GM21447 (cell line): Measurements from ENCODE around the gene TRIM25.

ENCODE experiments used
- ATAC-seq: cut with Tn5 transposase; IDR thresholded peaks from one replicate; pipeline ENCODE4 v1.9.1; 2021; ENCODE audit not compliant: unreplicated experiment

The TRIM25 gene

DNA sequence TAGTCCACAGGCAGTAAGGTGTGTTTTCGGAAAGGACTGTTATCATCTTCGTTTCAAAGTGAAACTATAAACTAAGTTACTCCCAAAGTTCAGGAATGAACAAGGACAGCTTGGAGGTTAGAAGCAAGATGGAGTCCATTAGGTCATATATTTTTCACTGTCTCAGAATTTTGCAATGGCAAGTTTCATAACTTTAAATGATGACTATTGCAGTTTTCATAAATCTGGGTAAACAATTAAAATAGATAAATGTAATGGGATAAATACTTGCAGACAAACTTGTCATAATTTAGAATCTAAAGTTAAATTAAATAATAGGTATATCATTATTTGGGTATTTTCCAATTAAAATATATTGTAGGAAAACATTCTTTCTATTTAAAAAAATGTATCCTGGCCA is 14.7 kb upstream of the TRIM25 start:
- ATAC-seq, result no peak

DNA sequence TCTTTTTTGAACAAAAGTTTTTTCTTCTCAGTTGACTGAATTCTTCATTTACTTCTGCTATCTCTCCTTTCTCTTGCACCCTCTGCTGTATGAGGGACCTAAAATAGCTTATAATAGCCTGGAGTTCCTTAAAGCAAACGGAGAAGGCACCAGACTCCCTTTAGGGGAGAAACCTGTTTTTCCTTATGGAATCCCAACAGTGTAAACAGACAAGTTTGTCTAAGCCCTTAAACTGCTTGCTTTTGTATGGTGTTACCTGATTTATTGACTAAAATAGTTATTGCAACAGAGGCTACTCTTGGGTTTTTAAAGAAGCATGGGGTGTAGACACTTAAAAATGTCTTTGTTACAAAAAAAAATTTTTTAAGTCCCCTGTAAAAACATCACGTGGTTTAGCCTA is 12.9 kb upstream of the TRIM25 start:
- no peak for ATAC-seq

DNA sequence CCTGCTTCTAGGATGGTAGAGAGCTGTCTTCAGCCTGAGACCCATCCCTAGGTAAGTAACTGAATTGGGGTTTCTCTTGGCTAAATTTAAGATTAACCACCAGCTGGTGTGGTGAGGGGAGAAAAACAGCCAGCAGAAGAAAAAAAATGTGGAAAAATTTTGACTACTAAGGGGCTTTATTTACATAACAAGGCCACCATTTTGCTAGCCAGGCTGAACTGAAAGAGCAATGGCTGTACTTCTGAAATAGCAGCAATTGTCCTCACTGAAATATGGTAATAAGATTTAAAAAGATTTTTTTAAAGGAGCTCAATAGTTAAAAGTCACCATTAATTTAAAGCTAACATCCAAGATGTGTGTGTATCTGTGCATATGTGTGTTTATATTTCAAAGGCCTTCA is 12.4 kb upstream of the TRIM25 start:
- ATAC-seq, result no peak

DNA sequence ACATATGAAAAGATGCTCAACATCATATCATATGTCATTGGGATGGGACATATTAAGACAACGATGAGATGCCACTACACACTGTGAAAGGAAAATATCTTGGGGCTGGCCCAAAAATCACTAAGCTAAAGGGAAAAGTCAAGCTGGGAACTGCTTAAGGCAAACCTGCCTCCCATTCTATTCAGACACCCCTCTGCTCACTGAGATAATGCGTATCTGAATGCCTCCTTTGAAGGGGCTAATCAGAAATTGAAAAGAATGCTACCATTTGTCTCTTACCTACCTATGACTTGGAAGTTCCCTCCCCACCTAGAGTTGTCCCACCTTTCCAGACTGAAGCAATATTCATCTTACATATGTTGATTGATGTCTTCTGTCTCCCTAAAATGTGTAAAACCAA is 11.2 kb upstream of the TRIM25 start:
- no peak for ATAC-seq

DNA sequence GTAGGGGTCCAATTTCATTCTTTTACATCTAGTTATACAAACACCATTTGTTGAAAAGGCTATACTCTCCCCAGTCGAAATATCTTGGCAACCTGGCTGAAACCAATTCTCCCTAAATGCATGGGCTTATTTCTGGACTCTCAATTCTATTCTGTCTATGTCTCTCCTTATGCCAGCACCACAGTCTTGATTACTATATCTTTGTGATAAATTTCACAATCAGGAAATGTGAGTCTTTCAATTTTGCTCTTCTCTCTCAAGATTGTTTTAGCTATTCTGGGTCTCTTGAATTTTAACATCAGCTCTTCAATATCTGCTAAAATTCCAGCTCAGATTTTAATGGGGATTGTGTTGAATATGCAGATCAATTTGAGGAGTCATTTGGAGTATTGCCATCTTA is 5.9 kb upstream of the TRIM25 start:
- no peak for ATAC-seq

DNA sequence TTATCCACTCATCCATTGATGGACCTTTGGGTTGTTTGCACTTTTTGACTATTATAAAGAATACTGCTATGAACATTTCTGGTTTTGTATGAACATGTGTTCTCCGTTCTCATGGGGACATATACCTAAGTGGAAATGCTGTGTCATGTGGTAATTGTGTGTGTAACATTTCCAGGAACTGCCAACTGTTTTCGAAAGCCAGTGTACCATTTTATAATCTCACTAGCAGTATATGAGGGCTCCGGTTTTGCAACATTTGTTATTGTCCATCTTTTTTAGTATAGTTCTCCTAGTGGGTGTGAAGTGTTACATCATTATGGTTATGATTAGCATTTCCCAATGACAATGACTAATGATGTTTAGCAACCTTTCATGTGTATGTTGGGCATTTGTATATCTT is 5.1 kb upstream of the TRIM25 start:
- no peak for ATAC-seq

DNA sequence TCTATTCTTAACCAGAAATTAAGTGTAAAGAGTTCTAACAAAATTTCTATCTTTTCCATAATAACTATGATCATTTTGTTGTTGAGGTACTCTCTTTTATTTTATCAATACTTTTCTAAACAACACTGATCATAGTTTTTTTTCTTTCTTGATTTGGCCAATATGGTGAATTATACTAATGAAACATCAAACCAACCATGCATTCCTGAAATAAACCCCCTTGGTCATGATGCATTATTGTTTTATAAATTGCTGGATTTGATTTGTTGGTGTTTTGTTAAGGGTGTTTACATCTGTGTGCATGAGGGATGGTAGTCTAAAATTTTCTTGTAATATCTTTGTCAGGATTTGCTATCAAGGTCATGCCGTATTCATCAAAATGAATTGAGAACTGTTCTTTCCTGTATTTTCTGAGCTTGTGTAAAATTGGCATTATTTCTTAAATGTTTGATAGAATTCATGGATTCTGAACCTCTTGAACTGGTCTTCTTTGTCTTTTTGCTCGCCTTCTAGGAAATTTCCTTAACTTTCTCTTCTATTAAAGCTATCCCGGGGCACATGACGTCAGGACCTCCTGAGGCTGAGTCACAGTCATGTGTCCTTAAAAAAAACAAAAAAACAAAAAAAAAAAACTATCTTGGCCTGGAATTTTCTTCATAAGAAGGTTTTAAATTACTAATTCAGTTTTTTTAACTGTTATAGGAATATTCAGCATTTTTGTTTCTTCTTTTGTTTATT is 3.9 kb upstream of the TRIM25 start:
- ATAC-seq, result no peak

DNA sequence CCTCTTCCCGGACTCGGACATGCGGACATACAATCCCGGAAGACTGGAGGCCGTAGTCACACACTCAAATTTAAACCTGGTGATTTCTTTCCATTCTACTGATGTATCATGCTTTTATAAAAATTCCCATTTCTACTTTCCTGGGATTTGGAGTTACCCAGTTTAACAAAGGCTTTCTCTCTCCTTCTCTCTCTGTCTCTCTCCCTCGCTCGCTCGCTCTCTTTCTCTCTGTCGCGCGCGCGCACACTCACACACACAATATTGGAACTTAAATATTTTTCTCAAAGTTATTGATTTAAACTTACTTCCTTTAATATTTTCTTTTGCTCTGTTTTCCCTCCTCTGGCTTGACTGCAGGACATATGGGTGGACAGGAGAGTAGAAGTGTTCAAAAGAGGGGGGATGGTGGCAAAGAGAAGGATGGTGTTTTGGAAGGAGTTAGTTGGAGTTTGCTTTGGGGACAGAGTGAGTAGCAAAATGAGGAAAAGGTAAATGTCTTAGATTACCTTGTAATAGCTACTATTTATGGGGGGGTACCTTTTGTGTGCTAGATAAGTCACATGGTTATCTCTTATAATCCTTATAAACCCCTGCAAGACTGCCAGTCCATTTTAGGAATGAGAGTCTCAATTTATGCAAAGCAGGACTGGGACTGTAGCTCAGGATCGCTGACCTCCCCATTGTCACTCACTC is 878 bp upstream of the TRIM25 start:
- no peak for ATAC-seq

DNA sequence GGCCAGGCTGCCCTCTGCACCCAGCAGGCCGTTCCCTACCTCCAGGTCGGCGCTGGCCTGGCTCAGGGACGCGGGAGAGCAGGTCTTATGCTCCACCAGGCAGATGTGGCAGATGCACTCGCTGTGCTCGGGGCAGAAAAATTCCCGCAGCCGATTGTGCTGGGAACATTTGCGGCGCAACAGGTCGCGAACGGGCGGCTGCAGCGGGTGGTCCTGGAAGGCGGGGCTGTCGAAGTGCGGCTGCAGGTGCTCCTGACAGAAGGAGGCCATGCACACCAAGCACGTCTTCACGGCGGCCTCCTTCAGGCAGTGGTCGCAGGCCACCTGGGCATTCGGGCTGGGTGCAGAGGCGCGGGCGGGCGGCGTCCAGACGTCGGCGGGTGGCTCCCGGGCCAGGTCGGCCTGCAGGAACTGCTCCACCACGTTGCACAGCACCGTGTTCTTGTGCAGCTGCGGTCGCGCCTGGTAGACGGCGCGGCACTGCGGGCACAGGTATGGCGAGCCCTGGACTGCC is 439 bp downstream of the TRIM25 start:
- peak; percentile 30 for ATAC-seq

DNA sequence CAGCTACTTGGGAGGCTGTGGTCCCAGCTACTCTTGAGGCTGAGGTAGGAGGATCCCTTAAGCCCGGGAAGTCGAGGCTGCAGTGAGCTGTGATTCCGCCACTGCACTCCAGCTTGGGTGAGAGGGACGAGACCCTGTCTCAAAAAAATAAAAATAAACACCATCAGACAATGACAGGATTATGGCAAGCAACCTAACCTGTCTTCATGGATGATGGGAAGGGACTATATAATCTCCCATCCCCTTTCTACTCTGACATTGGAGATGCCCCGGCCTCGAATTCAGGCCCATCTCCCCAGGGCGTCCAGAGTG is 893 bp downstream of the TRIM25 start:
- no peak for ATAC-seq

DNA sequence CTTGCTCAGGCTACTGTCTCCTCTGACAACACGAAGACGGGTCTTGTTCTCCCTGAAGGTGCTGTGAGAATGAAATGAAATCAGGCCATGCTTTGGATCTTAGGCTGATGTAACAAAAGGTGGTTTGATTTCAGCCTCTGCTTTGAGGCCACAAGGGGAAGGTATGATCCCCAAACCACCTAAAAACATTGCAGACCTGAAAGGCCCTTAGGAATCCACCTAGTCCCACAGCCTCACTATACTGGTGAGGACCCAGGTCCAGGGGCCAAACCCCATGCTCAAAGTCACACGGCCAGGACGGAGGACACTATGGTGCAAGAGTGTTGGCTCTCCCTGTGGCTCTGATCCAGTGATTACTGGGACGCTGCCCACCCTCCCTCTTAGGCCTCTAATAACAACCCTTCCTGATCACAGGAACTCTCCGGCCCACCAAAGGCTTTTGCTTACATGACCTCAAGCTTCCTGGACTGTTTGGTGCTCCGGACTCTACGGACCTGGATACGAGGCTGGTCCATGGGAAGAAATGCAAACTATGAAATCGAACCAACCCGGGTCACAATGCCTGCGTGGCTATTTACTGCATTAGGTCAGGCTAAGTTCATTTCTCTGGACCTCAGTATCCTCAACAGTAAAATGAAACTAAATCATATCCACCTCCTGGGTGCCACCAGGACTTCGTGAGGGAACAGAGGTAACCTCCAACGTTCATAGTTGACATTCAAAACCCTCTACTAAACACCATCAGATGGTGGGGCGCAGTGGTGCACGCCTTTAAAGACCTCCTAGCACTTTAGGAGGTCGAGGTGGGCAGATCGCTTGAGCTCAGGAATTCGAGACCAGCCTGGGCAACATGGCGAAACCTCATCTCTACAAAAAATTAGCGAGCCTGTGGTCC is 1.5 kb downstream of the TRIM25 start:
- ATAC-seq, result no peak

DNA sequence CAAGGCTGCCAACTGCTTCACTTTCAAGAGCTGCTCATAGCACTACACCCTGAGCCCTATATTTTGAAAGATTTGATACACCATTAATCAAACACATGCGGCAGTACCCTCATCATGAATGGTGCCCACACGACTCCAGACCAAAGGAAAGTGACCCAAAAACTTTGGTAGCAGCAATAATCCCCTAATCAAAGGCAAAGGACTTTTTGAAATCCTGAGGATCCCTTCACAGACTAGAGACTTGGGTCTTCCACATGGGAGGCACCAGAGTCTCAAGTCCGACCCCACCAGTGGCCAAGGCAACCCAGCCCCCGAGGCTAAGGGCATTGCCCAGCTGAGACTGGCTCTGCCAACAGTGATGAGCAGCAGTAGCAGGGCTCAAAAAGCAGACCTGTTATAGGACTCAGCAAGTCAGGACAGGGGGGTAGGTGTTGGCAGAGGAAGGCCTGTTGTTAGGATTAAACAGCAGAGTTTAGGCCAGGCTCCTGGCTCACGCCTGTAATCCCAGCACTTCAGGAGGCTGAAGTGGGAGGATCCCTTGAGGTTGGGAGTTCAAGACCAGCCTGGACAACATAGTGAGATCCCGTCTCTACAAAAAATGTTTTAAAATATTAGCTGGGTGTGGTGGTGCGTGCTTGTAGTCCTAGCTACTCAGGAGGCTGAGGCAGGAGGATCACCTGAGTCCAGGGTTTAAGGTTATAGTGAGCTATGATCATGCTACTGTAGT is 3.2 kb downstream of the TRIM25 start:
- no peak for ATAC-seq

DNA sequence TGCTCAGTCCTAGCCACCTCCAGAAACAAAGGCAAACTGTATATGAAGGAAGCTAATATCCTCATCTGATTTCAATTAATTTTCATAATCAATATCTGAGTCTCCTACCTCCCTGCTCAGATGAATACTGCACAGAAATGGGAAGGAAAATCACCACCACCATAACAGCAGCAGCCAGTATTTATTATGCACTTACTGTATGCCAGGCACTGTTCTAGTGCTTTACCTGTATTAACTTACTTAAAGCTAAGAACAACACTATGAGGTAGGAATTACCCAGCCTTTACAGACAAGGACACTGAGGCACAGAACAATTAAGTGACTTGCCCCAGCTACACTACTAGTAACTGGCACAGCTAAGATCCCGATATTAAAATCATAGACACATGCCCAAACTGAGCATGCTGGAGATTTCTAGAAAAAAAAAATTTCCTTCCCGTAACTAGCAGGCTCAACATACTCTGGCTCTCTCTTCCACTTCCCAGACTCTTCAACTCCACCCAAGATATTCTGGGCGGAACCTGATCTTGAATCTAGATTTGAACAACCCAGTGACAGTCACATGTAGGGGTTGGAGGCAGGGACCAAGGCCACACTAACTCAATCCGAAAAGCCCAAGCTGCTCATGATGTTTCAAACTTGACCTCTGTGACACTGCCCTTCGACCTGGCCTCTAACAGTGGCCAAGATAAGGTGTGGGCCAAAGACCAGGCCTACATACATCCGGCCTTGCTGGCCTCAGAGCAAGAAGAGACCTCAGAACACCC is 3.9 kb downstream of the TRIM25 start:
- no peak for ATAC-seq

DNA sequence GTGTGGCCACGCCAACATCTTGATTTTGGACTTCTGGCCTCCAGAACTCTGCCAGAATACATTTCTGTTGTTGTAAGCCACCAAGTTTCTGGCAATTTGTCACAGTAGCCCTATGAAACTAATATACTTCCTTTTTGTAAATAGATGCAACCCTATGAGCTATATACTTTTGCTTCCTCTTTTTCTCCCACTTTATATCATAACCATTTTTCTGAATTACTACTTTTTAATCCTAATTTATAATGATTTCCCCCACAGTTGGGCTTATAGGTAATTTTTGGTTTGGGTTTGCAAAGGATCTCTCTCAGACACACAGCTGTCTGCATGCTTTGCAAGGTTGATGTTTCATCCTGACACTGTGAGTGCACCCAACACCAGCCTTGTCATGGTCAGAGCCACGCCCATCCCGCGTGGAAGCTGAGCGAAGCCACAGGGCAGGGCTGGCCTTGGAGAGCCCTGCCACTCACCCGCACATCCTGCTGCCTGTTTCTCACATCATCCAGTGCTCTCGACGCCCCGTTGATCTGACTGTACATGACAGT is 5.8 kb downstream of the TRIM25 start:
- peak; percentile 79 for ATAC-seq

DNA sequence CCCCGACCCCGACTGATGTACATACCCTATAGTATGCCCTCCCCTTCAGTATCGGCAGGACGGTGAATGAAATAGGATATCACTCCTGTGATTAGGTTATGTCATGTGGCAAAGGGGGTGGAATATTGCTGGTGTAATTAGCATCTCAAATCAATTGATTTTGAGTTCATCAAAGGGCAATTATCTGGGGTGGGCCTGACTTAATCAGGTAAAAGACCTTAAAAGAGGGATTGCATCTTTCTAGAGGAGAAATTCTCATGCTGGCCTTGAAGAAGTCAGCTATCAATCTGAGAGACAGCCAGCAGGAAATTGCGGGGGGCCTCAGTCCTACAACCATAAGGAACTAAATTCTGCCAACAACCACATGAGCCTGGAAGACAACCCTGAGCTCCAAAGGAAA is 10.3 kb downstream of the TRIM25 start:
- ATAC-seq, result no peak

DNA sequence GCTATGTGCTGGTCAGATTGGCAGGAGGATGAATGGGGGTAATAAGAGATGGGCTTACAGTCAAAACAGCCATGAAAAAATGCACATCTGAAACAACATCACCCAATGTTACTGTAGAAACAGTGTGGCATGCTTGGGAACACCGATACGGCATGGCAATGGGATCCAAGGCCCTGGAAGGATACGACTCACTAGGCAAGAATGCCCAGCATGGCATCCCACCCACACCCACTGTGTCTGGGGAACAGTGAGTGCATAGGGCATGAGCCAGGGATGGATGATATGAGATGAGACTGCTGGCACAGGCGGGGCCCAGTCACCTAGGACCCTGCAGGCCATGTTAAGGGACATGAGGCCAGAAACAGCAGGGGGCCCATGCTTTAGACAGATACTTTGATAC is 11.5 kb downstream of the TRIM25 start:
- no peak for ATAC-seq

DNA sequence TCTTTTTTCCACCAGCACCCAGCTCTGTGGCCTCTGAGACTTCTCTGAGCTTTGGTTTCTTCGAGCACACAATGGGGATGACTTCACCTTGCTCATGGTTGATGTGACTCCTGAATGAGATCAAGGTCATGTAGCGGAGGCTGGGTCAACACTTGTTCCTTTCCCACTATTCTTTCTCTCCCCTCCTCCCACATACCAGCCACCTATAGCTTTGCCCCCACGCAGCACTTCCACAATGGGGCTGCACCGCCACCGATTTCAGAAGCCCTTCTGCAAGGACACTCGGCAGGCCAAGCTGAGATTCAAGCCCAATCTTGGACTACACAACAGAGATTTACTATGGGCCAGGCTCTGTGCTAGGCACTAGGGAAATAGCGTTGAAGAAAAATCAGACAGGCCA is 14.4 kb downstream of the TRIM25 start:
- no peak for ATAC-seq

DNA sequence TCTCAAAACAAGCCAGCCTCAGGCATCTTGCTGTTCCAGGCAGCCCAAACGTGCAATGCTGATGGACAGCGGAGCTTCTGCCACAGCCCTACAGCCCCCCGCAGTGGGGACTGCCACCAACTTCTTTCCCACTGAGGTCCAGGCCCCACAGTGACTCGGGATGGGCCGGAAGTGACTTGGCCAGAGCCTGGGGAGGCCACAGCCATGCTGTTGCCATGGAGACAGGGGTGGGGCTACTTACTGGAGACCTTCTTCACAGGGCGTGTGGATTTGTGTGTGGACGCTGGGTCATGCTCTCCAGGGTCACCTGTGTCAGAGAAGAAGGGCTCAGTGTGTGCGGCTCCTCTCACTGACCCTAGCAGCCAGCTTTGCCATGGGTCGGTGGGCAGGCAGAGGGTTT is 15.0 kb downstream of the TRIM25 start:
- no peak for ATAC-seq

DNA sequence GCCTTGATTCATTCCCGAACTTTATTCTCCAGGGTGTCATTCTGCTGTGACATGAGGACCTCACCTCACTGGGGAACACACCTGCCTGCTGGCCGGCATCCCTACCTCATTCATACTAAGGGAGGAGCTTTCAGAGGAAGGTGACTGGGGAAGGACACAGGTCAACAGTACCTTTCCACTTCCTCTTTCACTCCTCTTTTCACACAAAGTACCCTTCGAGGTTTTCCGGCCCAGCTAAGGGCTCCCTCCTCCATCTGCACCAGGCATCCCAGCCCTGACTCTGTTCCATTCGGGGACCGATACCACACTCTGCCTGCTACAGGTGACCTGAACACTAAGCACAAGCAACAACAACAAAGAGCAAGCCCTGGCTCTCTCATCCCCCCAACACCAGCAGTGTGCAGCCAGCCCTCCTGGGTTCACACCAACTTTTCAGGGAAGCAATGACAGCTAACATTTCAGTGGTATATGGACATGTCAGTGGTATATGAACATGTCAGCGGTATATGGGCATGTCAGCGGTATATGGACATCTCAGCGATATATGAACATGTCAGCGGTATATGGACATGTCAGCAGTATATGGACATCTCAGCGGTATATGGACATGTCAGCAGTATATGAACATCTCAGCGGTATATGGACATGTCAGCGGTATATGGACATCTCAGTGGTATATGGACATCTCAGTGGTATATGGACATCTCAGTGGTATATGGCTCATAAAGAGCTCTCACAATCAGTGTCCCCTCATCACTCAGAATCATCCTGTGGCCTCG is 16.0 kb downstream of the TRIM25 start:
- ATAC-seq, result peak; percentile 63
